ENCODE results near the gene TBX2. TPM values are rescaled to one million over a fixed set of nuclear protein-coding genes. Genes with fewer than 3 reads are reported as not detected.
A peak's percentile ranks its signal among the peaks of the same experiment; 100 is the strongest.
"Not testable (repeated sequence)": the region's sequence is repeated elsewhere in the genome, so short reads cannot be mapped to it uniquely, and the experiment has no call there.

Gene TBX2
- not detected for total RNA-seq

- no peak for ATAC-seq (ENCODE audit: low read depth)
These were observed at the start of gene TBX2 for GRCh38 chr17:61399131-61400065. TBX2 (plus strand) TSS chr17:61399843; CDS start chr17:61400177, 334 bp downstream.

GRCh38 chr17:61351745-61352407 lies 47.8 kb upstream of the TBX2 start:
- no peak overlapping the region for H3K27ac Mint-ChIP-seq
- peaks cover 3% of the 10 kb centered on the region for H3K4me1 Mint-ChIP-seq
- no peak overlapping the region for H3K4me3 Mint-ChIP-seq
- no peak for ATAC-seq (ENCODE audit: low read depth)
- no peaks in the 10 kb centered on the region for H3K9me3 Mint-ChIP-seq
- DNase-seq = no peak
- H3K36me3 Mint-ChIP-seq = no peaks in the 10 kb centered on the region
- POLR2A ChIA-PET = no interaction called here
- no peaks in the 10 kb centered on the region for H3K27me3 Mint-ChIP-seq

More at GRCh38 chr17:61399131-61400065, at the start of gene TBX2:
- no peaks in the 10 kb centered on the region for H3K9me3 Mint-ChIP-seq
- no peaks in the 10 kb centered on the region for H3K36me3 Mint-ChIP-seq
- H3K27me3 Mint-ChIP-seq = peaks cover 68% of the 10 kb centered on the region
- peaks cover 29% of the 10 kb centered on the region for H3K4me1 Mint-ChIP-seq
- DNase-seq = no peak
- POLR2A ChIA-PET = no interaction called here
- H3K27ac Mint-ChIP-seq = peak within 1 kb of the TSS; percentile 60
- peak within 1 kb of the TSS; percentile 60 for H3K4me3 Mint-ChIP-seq

- Mint-ChIP-seq H3K36me3 (no peaks in the 10 kb centered on the region), H3K9me3 (no peaks in the 10 kb centered on the region), H3K4me3 (no peak overlapping the region), H3K27ac (no peak overlapping the region), H3K27me3 (no peaks in the 10 kb centered on the region), H3K4me1 (peaks cover 3% of the 10 kb centered on the region)
- DNase-seq (no peak), ATAC-seq (ENCODE audit: low read depth) (no peak)
- POLR2A ChIA-PET = no interaction called here
These were observed 47.3 kb upstream of the TBX2 start for GRCh38 chr17:61352408-61352770.

- H3K27me3 Mint-ChIP-seq = no peaks in the 10 kb centered on the region
- no peak overlapping the region for H3K4me3 Mint-ChIP-seq
- H3K4me1 Mint-ChIP-seq = peaks cover 3% of the 10 kb centered on the region
- no peak overlapping the region for H3K27ac Mint-ChIP-seq
- no peaks in the 10 kb centered on the region for H3K9me3 Mint-ChIP-seq
- DNase-seq (no peak), ATAC-seq (ENCODE audit: low read depth) (no peak)
- no peaks in the 10 kb centered on the region for H3K36me3 Mint-ChIP-seq
- POLR2A ChIA-PET = no interaction called here
These were observed 46.7 kb upstream of the TBX2 start for GRCh38 chr17:61352781-61353491.

GRCh38 chr17:61353615-61354014 lies 46.0 kb upstream of the TBX2 start:
- POLR2A ChIA-PET = no interaction called here
- Mint-ChIP-seq H3K36me3 (no peaks in the 10 kb centered on the region), H3K27me3 (no peaks in the 10 kb centered on the region), H3K9me3 (no peaks in the 10 kb centered on the region), H3K4me3 (no peak overlapping the region), H3K27ac (no peak overlapping the region), H3K4me1 (peaks cover 3% of the 10 kb centered on the region)
- no peak for DNase-seq
- no peak for ATAC-seq (ENCODE audit: low read depth)

- DNase-seq (no peak), ATAC-seq (ENCODE audit: low read depth) (no peak)
- H3K36me3 Mint-ChIP-seq = no peaks in the 10 kb centered on the region
- H3K4me1 Mint-ChIP-seq = peaks cover 4% of the 10 kb centered on the region
- no peaks in the 10 kb centered on the region for H3K27me3 Mint-ChIP-seq
- no peaks in the 10 kb centered on the region for H3K9me3 Mint-ChIP-seq
- H3K4me3 Mint-ChIP-seq = no peak overlapping the region
- POLR2A ChIA-PET = no interaction called here
- no peak overlapping the region for H3K27ac Mint-ChIP-seq
These were observed 44.5 kb upstream of the TBX2 start for GRCh38 chr17:61354895-61355874.

GRCh38 chr17:61357061-61357460 lies 42.6 kb upstream of the TBX2 start:
- H3K27me3 Mint-ChIP-seq; DNase-seq; H3K9me3 Mint-ChIP-seq; H3K36me3 Mint-ChIP-seq; POLR2A ChIA-PET; H3K4me1 Mint-ChIP-seq; H3K27ac Mint-ChIP-seq; ATAC-seq (ENCODE audit: low read depth); H3K4me3 Mint-ChIP-seq: not testable (repeated sequence)

GRCh38 chr17:61359513-61359912 lies 40.1 kb upstream of the TBX2 start:
- ATAC-seq (ENCODE audit: low read depth); H3K4me3 Mint-ChIP-seq; H3K9me3 Mint-ChIP-seq; DNase-seq; H3K27ac Mint-ChIP-seq; H3K4me1 Mint-ChIP-seq; H3K27me3 Mint-ChIP-seq; H3K36me3 Mint-ChIP-seq: not testable (repeated sequence)
- POLR2A ChIA-PET = interaction anchor here (1.0 kb wide), 1 partner anchor 16 kb away, joined by 3 read pairs; no protein-coding TSS in a partner anchor

GRCh38 chr17:61360318-61360943 lies 39.2 kb upstream of the TBX2 start:
- H3K4me1 Mint-ChIP-seq = peaks cover 2% of the 10 kb centered on the region
- no peak overlapping the region for H3K4me3 Mint-ChIP-seq
- H3K36me3 Mint-ChIP-seq = no peaks in the 10 kb centered on the region
- H3K27ac Mint-ChIP-seq = no peak overlapping the region
- DNase-seq (no peak), ATAC-seq (ENCODE audit: low read depth) (no peak)
- POLR2A ChIA-PET = no interaction called here
- no peaks in the 10 kb centered on the region for H3K9me3 Mint-ChIP-seq
- no peaks in the 10 kb centered on the region for H3K27me3 Mint-ChIP-seq

GRCh38 chr17:61361084-61361483 lies 38.6 kb upstream of the TBX2 start:
- H3K27me3 Mint-ChIP-seq = no peaks in the 10 kb centered on the region
- ATAC-seq (ENCODE audit: low read depth) = no peak
- POLR2A ChIA-PET = no interaction called here
- H3K36me3 Mint-ChIP-seq = no peaks in the 10 kb centered on the region
- no peaks in the 10 kb centered on the region for H3K9me3 Mint-ChIP-seq
- DNase-seq = no peak
- H3K27ac Mint-ChIP-seq = no peak overlapping the region
- peaks cover 2% of the 10 kb centered on the region for H3K4me1 Mint-ChIP-seq
- H3K4me3 Mint-ChIP-seq = no peak overlapping the region

GRCh38 chr17:61362396-61362795 lies 37.2 kb upstream of the TBX2 start:
- no peak overlapping the region for H3K27ac Mint-ChIP-seq

GRCh38 chr17:61362852-61363600 lies 36.6 kb upstream of the TBX2 start:
- no peaks in the 10 kb centered on the region for H3K36me3 Mint-ChIP-seq
- H3K4me3 Mint-ChIP-seq = no peak overlapping the region
- H3K4me1 Mint-ChIP-seq = peaks cover 2% of the 10 kb centered on the region
- no peaks in the 10 kb centered on the region for H3K9me3 Mint-ChIP-seq
- DNase-seq (no peak), ATAC-seq (ENCODE audit: low read depth) (no peak)
- H3K27ac Mint-ChIP-seq = no peak overlapping the region
- no peaks in the 10 kb centered on the region for H3K27me3 Mint-ChIP-seq
- POLR2A ChIA-PET = no interaction called here

More at GRCh38 chr17:61362396-61362795, 37.2 kb upstream of the TBX2 start:
- Mint-ChIP-seq H3K27me3 (no peaks in the 10 kb centered on the region), H3K36me3 (no peaks in the 10 kb centered on the region), H3K9me3 (no peaks in the 10 kb centered on the region), H3K4me3 (no peak overlapping the region), H3K4me1 (peaks cover 2% of the 10 kb centered on the region)
- POLR2A ChIA-PET = no interaction called here
- DNase-seq (no peak), ATAC-seq (ENCODE audit: low read depth) (no peak)

All from activated naive CD8-positive, alpha-beta T cell treated with anti-CD3 and anti-CD28 coated beads, Interleukin-2, amount 10 ng/mL, durations not matched to agents 7 days and 5 days (primary cell).